Measurements from ENCODE around the gene HDAC9.
A peak's percentile ranks its signal among the peaks of the same experiment; 100 is the strongest.

The HDAC9 gene

GRCh38 chr7:18558503-18558902, 63.0 kb downstream of the HDAC9 start:
- no peak for DNase-seq (ENCODE audit: low spot score)

- DNase-seq (ENCODE audit: low spot score): no peak
Observed at GRCh38 chr7:18558910-18559309, 63.4 kb downstream of the HDAC9 start.

GRCh38 chr7:18559756-18560155, 64.2 kb downstream of the HDAC9 start:
- DNase-seq (ENCODE audit: low spot score): no peak

- no peak for DNase-seq (ENCODE audit: low spot score)
Observed at GRCh38 chr7:18564779-18565178, 69.2 kb downstream of the HDAC9 start.

GRCh38 chr7:18565337-18565736, 69.8 kb downstream of the HDAC9 start:
- DNase-seq (ENCODE audit: low spot score): no peak

- no peak for DNase-seq (ENCODE audit: low spot score)
Observed at GRCh38 chr7:18566205-18566604, 70.7 kb downstream of the HDAC9 start.

GRCh38 chr7:18566829-18567228, 71.3 kb downstream of the HDAC9 start:
- DNase-seq (ENCODE audit: low spot score): no peak

- DNase-seq (ENCODE audit: low spot score): no peak
Observed at GRCh38 chr7:18570441-18570840, 74.9 kb downstream of the HDAC9 start.

GRCh38 chr7:18570890-18571478, 75.4 kb downstream of the HDAC9 start:
- DNase-seq (ENCODE audit: low spot score): no peak

GRCh38 chr7:18572154-18572553, 76.6 kb downstream of the HDAC9 start:
- DNase-seq (ENCODE audit: low spot score): no peak

- no peak for DNase-seq (ENCODE audit: low spot score)
Observed at GRCh38 chr7:18572885-18573284, 77.3 kb downstream of the HDAC9 start.

GRCh38 chr7:18573410-18574234, 78.1 kb downstream of the HDAC9 start:
- DNase-seq (ENCODE audit: low spot score): no peak

- no peak for DNase-seq (ENCODE audit: low spot score)
Observed at GRCh38 chr7:18574235-18574540, 78.6 kb downstream of the HDAC9 start.

GRCh38 chr7:18574676-18575075, 79.1 kb downstream of the HDAC9 start:
- DNase-seq (ENCODE audit: low spot score): no peak

- no peak for DNase-seq (ENCODE audit: low spot score)
Observed at GRCh38 chr7:18575622-18576572, 80.3 kb downstream of the HDAC9 start.

- no peak for DNase-seq (ENCODE audit: low spot score)
Observed at GRCh38 chr7:18577096-18577771, 81.7 kb downstream of the HDAC9 start.

- no peak for DNase-seq (ENCODE audit: low spot score)
Observed at GRCh38 chr7:18579698-18580097, 84.1 kb downstream of the HDAC9 start.

GRCh38 chr7:18580950-18581349, 85.4 kb downstream of the HDAC9 start:
- DNase-seq (ENCODE audit: low spot score): no peak

GRCh38 chr7:18583305-18583704, 87.8 kb downstream of the HDAC9 start:
- DNase-seq (ENCODE audit: low spot score): peak; percentile 7

- no peak for DNase-seq (ENCODE audit: low spot score)
Observed at GRCh38 chr7:18590241-18590640, 94.7 kb downstream of the HDAC9 start.

GRCh38 chr7:18590744-18591340, 95.3 kb downstream of the HDAC9 start:
- peak; percentile 16 for DNase-seq (ENCODE audit: low spot score)
